Islet of Langerhans (tissue), 1 donor: Measurements from ENCODE around the gene SMCHD1.
"Not testable (repeated sequence)": the region's sequence is repeated elsewhere in the genome, so short reads cannot be mapped to it uniquely, and the experiment has no call there.

Experiments used
- FAIRE-seq: peaks from one replicate; lab custom pipeline; 2011; peaks lifted over from hg19 to GRCh38; lab: Jason Lieb, UNC

Gene SMCHD1

DNA sequence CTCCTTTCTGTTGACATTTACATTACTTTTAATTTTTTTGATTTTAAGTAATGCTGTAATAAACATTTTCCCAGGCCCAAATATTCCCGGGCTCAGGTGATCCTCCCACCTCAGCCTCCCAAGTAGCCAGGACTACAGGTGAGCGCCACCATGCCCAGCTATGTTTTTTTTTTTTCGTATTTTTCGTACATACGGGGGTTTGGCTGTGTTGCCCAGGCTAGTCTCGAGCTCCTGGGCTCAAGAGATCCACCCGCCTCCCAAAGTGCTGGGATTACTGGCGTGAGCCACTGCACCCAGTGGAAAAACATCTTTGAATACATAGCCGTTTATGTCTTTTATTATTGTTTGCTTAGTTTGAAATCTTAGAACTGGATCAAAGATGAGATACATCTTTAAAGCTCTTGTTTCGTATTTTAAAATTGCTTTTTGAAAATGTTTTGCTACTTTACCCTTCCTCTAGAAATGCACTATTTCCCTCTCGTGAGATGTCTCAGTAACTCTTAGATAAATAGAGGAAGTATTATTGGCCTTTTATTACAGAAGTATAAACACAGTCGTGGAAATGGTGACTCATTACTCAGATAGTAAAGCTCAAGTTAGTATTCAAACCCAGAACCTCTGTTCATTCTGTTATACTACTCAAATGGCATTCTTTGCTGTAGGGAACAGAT is 2.4 kb downstream of the SMCHD1 start:
- FAIRE-seq = peak; percentile 70

DNA sequence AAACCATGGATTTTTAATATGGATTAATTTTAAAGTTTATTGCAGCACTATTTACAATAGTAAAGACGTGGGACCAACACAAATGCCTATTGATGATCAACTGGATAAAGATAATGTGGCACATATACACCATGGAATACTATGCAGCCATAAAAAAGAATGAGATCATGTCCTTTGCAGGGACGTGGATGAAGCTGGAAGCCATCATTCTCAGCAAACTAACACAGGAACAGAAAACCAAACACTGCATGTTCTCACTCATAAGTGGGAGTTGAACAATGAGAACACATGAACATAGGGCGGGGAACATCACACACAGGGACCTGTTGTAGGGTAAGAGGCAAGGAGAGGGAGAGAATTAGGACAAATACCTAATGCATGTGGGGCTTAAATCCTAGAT is 5.3 kb downstream of the SMCHD1 start:
- not testable (repeated sequence) for FAIRE-seq

- not testable (repeated sequence) for FAIRE-seq
Observed at GRCh38 chr18:2662288-2662687, 6.8 kb downstream of the SMCHD1 start.

DNA sequence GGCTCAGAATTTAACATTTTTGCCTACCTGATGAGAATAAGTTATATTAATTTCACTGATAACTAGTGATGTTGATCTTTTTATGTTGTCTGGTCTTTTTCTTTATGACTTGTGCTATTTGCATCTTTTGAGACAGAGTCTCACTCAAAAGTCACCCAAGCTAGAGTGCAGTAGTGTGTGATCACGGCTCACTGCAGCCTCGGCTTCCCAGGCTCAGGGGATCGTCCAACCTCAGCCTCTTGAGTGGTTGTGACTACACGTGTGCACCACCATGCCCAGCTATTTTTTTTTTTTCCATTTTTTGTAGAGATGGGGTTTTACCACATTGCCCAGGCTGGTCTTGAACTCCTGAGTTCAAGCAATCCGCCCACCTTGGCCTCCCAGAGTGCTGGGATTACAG is 7.5 kb downstream of the SMCHD1 start:
- FAIRE-seq = no peak

GRCh38 chr18:2672410-2672809 is 16.9 kb downstream of the SMCHD1 start:
- FAIRE-seq = no peak

DNA sequence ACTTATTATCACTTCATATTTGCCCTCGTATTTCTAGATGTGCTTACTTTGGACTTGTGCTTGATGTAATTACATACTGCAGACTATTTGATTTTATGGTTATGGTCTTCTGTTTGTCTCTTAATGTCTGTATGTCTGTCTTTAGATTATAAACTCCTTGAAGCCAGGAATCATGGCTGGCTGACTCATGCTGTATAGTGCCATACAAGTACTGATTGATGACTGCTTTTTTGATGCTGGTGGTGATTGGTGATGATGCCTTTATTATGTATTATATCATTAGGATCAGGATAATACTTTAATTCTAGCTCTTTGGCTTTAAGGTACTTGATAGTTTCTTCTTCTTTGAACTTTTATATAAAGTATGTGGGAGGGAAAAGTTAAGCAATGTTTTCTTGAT is 17.3 kb downstream of the SMCHD1 start:
- no peak for FAIRE-seq

DNA sequence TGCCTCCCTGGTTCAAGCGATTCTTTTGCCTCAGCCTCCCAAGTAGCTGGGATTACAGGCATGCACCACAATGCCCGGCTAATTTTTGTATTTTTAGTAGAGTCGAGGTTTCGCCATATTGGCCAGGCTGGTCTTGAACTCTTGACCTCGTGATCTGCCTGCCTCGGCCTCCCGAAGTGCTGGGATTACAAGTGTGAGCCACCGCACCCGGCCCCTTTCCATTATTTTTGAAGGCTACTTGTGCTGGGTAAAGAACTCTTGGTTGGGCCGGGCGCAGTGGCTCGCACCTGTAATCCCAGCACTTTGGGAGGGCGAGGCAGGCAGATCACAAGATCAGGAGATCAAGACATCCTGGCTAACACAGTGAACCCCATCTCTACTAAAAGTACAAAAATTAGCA is 23.4 kb downstream of the SMCHD1 start:
- FAIRE-seq = not testable (repeated sequence)

GRCh38 chr18:2680216-2680792 is 24.8 kb downstream of the SMCHD1 start:
- no peak for FAIRE-seq

DNA sequence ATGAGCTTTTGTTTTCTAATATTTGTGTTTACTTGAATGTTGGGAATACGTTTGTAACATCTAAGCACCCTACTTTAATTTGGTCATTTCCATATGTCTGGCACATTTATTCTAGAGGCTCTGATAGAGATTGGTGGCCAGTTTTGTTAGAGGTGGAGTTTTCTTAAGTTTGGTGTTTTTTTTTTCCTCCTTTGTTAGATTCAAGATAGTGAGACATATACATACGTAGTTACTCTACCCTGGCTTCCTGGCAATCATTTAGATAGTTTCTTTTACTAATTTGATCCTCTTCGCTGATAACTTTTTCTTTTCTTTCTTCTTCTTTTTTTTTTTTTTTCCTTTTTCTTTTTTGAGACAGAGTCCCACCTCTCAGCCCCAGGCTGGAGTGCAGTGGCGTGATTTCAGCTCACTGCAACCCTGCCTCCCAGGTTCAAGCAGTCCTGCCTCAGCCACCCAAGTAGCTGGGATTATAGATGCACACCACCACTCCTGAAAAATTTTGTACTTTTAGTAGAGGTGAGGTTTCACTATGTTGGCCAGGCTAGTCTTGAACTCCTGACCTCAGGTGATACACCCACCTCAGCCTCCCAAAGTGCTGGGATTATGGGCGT is 26.6 kb downstream of the SMCHD1 start:
- no peak for FAIRE-seq

- FAIRE-seq = peak; percentile 66
Observed at GRCh38 chr18:2683055-2683454, 27.5 kb downstream of the SMCHD1 start.

GRCh38 chr18:2686349-2686968 is 30.9 kb downstream of the SMCHD1 start:
- peak; percentile 62 for FAIRE-seq

DNA sequence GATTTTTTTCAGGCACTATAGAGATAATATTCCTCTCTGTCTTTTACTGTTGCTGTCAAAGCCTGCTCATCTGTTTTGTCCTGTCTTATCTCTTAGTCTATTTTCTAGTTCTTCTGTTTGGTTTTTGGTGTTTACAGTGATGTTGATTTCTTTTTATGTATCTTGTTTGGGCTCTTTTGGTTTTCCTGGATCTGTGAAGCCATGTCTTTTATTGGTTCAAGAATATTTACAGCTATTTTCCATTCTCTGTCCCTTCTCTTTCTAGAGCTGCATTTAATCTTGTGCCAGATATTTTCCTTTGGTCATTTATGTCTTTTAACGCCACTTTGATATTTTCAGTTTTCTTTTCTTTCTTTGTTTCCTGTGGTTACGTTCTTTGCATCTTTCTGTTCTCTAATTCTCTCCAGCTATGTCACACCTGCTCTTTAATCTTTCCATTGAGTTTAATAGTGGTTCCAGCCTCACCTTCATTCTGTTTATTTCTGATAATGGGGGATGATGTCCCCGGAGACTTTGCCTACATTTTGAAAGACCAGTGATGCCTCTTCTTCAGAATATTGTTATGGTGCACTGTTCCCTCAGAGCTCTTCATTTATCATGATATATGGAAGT is 32.0 kb downstream of the SMCHD1 start:
- no peak for FAIRE-seq

DNA sequence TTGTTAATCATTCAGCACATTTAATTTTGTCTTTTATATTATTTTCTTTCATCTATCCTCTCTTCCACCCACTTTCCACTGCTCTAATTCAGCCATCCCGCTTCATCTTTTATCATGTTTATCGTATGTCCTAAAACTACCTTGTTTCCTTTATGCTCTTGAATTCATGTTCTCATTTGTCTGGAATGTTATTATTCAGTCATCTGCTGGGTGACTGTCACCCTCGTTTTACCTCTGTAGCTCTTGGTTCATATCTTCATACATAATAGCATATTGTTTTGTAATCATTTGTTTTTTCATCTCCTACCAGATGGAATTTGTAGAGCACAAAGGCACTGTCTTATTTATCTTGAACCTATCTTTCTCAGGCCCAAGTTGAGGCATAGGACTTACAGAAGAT is 37.0 kb downstream of the SMCHD1 start:
- FAIRE-seq = no peak

- no peak for FAIRE-seq
Observed at GRCh38 chr18:2697184-2697583, 41.7 kb downstream of the SMCHD1 start.

GRCh38 chr18:2699001-2699400 is 43.5 kb downstream of the SMCHD1 start:
- no peak for FAIRE-seq

DNA sequence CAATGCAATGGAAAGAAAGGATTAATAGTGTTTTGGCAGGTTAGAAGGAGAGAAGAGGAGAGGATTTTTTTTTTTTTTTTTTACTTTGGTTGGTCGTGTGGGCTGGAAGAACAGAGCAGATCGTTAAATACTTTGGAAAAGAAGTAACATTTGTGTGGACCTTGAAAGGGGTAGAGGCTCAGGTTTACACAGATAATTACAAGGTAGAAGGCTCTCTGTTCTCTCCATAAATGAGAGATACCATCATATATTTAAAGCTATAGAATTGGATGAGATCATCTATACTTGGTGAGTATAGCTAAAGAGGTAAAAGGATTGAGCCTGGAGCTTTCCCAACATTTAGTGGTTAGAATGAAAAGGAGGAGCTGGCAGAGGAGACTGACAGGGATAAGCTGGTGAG is 49.0 kb downstream of the SMCHD1 start:
- FAIRE-seq = no peak

GRCh38 chr18:2706903-2707302 is 51.4 kb downstream of the SMCHD1 start:
- FAIRE-seq = no peak

DNA sequence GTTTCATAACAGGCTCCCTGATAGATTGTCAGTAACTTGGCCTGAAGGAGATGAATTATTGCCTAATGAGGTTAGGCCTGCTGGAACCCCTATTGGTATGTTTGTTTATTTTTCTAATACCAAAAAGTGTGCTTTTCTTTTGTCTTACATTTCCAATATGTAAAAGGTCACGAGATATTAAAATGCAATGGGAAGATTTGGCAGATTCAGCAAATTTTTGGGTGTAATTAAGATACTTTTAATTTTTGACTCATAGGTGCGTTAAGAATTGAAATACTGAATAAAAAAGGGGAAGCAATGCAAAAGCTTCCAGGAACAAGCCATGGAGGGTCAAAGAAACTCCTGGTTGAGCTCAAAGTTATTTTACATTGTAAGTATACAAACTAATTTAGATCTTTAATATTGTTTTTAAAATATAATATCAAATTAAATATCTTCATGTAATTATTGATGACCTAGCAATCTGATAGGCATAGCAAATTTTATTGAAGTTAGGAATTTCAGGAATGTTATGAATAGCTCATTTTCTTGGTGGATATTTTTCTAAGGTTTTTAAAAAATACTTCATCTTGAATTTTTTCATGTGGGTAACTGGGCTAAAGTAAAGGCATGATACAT is 52.1 kb downstream of the SMCHD1 start:
- FAIRE-seq = peak; percentile 43

- FAIRE-seq = no peak
Observed at GRCh38 chr18:2709316-2709715, 53.8 kb downstream of the SMCHD1 start.

DNA sequence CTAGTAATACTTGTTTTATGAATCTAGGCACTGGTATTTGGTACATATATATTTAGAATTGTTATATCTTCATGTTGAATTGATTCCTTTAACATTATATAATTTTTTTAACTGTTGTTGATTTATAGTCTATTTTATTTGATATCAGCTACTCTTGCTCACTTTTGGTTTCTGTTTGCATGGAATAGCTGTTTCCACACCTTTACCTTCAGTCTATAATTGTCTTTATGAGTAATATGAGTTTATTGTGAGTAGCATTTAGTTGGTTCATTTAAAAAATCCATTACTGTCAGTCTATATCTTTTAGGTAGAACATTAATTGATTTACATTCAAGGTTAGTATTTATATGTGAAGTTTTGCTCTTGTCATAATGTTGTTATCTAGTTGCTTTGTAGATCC is 58.6 kb downstream of the SMCHD1 start:
- FAIRE-seq = peak; percentile 81

GRCh38 chr18:2715990-2716389 is 60.5 kb downstream of the SMCHD1 start:
- no peak for FAIRE-seq
